H1 (cell line): ENCODE results near the gene KXD1.

Experiments used
- CBX8 ChIP-seq: fragments of 300-800, 300-1000 bp; sonication (generic); IDR thresholded peaks from 2 replicates; pipeline ENCODE4 v1.7.1; 2016; ENCODE audit warnings: low read depth, low read length, borderline replicate concordance
- EZH2 ChIP-seq: fragments of 200-600 bp; sonication (generic); IDR thresholded peaks from 2 replicates; pipeline ENCODE4 v1.7.1; 2012; ENCODE audit warnings: low read depth, mild to moderate bottlenecking, moderate library complexity, low read length, inconsistent platforms; ENCODE audit not compliant: severe bottlenecking
- JUN ChIP-seq: IDR thresholded peaks from 2 replicates; pipeline ENCODE4 v1.6.1; 2011; ENCODE audit warnings: low read depth, mild to moderate bottlenecking, improper control_type of control experiment, low read length
- POLR2AphosphoS5 ChIP-seq: IDR thresholded peaks from 2 replicates; pipeline ENCODE4 v1.6.1; 2011; ENCODE audit warnings: low read depth, low read length
- RAD21 ChIP-seq, 2 experiments: IDR thresholded peaks in 1 of 2; conservative IDR thresholded peaks in 1 of 2; 2 replicates each; pipeline ENCODE4 v1.6.1; 2011; ENCODE audit warnings: low read depth in 2 of 2, low read length in 2 of 2, improper control_type of control experiment in 1 of 2, inconsistent platforms in 1 of 2, mild to moderate bottlenecking in 1 of 2, moderate library complexity in 1 of 2
- SIN3A ChIP-seq, 2 experiments: IDR thresholded peaks in 1 of 2; conservative IDR thresholded peaks in 1 of 2; 2 replicates each; pipeline ENCODE4 v1.6.1; 2011 to 2012; ENCODE audit warnings: low read length in 2 of 2, improper control_type of control experiment in 1 of 2, low read depth in 1 of 2, mild to moderate bottlenecking in 1 of 2
- TF ChIP-seq, protein P1 (sequence below), 3 experiments: IDR thresholded peaks; 1 replicate in 2 of 3; 2 replicates in 1 of 3; pipeline versions ENCODE4 v1.5.1 to v1.6.1; 2011; ENCODE audit warnings: low read length in 3 of 3, mild to moderate bottlenecking in 3 of 3, inconsistent platforms in 2 of 3, low read depth in 1 of 3, moderate library complexity in 1 of 3; ENCODE audit not compliant: insufficient read depth in 1 of 3; ENCODE audit errors: control extremely low read depth in 1 of 3

DNA sequence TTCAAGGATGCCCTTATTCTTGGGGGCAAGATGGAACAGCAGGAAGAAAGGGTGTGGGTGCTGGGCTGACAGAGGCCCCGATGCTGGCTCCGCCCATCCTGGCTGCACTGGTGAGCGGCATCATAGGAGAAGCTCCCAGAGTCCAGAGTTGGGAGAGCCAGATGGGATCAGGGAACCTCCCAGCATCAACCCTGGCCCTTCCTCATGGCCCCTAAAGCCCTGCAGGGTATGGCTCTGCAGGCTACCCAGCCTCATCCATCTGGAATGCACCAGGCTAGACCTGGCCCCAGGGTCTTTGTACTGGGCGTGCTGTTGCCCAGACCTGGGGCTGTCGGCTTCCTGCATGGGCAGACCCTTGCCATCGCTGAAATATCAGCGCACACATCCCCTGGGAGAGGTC is 27.9 kb upstream of the KXD1 start:
- TF ChIP-seq SIN3A (conservative IDR thresholded peaks at IDR 0.05 in 1 of 2, IDR thresholded peaks at IDR 0.05 in 1 of 2; ENCODE audit: low read depth in 1 of 2, low read length in 2 of 2) (no peak), POLR2AphosphoS5 (no peak), JUN (no peak), CBX8 (no peak), EZH2 (no peak), RAD21 (IDR thresholded peaks at IDR 0.05 in 1 of 2, conservative IDR thresholded peaks at IDR 0.05 in 1 of 2; ENCODE audit: low read depth in 2 of 2, low read length in 2 of 2) (no peak)
- TF ChIP-seq, protein P1, sequence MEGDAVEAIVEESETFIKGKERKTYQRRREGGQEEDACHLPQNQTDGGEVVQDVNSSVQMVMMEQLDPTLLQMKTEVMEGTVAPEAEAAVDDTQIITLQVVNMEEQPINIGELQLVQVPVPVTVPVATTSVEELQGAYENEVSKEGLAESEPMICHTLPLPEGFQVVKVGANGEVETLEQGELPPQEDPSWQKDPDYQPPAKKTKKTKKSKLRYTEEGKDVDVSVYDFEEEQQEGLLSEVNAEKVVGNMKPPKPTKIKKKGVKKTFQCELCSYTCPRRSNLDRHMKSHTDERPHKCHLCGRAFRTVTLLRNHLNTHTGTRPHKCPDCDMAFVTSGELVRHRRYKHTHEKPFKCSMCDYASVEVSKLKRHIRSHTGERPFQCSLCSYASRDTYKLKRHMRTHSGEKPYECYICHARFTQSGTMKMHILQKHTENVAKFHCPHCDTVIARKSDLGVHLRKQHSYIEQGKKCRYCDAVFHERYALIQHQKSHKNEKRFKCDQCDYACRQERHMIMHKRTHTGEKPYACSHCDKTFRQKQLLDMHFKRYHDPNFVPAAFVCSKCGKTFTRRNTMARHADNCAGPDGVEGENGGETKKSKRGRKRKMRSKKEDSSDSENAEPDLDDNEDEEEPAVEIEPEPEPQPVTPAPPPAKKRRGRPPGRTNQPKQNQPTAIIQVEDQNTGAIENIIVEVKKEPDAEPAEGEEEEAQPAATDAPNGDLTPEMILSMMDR (IDR thresholded peaks at IDR 0.05; ENCODE audit: control extremely low read depth in 1 of 3, insufficient read depth in 1 of 3, low read depth in 1 of 3, low read length in 3 of 3): no peak
